ENCODE measurements around the gene GARIN6. TPM values are rescaled to one million over a fixed set of nuclear protein-coding genes. Genes with fewer than 3 reads are reported as not detected.

GARIN6 gene
- not detected for total RNA-seq
- long read RNA-seq: 0 reads

GRCh38 chr12:99647453-99647852, at the start of gene GARIN6:
GARIN6 (plus strand) TSS chr12:99647753; CDS start chr12:99648175, 422 bp downstream.
- no peak for TF ChIP-seq CTCF (IDR thresholded peaks at IDR 0.05)
- Histone ChIP-seq H3K27ac (no peak within 1 kb of the TSS), H3K27me3 (no peaks in the 10 kb centered on the region), H3K4me3 (no peak within 1 kb of the TSS), H3K4me1 (no peaks in the 10 kb centered on the region), H3K36me3 (no peaks in the 10 kb centered on the region), H3K9me3 (no peaks in the 10 kb centered on the region)
- DNase-seq: no peak
- ATAC-seq: peak; percentile 30
- intact Hi-C loops (cut with DNase I): no loop called here

DNA sequence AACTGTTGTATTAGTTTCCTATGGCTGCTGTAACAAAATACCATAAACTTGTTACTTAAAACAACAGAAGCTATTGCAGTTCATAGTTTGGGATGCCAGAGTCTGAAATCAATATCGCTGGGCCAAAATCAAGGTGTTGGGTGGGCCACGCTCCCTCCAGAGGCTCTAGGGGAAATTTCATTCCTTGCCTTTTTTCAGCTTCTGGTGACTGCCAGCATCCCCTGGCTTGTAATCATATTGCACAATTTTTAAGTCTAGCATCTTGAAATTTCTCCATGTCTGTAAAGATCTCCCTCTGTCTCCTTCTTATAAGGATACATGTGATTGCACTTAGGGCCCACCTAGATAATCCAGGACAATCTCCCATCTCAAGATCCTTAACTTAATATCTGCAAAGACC, 48.8 kb upstream of the GARIN6 start:
- Histone ChIP-seq H3K4me3 (no peak overlapping the region), H3K27ac (no peak overlapping the region), H3K9me3 (no peaks in the 10 kb centered on the region), H3K4me1 (no peaks in the 10 kb centered on the region), H3K36me3 (no peaks in the 10 kb centered on the region), H3K27me3 (no peaks in the 10 kb centered on the region)
- no peak for TF ChIP-seq CTCF (IDR thresholded peaks at IDR 0.05)
- ATAC-seq (no peak), DNase-seq (no peak)
- intact Hi-C loops (cut with DNase I): no loop called here

DNA sequence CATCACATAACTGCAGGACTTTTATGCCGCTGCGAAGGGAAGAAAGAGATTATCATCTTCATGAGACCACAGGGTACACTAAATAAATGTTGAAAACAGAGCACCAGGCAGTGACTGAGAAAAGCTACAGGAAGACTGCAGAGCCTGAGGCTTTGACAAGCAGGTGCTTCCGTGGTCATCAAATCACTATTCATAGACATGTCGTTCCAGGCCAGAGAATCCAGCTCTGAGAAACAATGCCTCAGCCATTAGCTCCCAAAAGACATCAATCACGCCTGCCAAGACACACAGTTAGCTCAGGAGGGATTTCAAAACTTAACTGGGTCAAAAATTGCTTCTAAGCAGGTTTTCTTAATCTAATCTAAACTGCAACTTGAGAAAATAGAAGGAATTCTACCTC, 47.2 kb upstream of the GARIN6 start:
- H3K4me3 ChIP-seq: no peak overlapping the region
- H3K36me3 ChIP-seq: no peaks in the 10 kb centered on the region
- intact Hi-C loops (cut with DNase I): no loop called here
- H3K27ac ChIP-seq: no peak overlapping the region
- no peak for TF ChIP-seq CTCF (IDR thresholded peaks at IDR 0.05)
- no peaks in the 10 kb centered on the region for H3K27me3 ChIP-seq
- no peak for DNase-seq
- H3K9me3 ChIP-seq: no peaks in the 10 kb centered on the region
- no peaks in the 10 kb centered on the region for H3K4me1 ChIP-seq
- ATAC-seq: no peak

DNA sequence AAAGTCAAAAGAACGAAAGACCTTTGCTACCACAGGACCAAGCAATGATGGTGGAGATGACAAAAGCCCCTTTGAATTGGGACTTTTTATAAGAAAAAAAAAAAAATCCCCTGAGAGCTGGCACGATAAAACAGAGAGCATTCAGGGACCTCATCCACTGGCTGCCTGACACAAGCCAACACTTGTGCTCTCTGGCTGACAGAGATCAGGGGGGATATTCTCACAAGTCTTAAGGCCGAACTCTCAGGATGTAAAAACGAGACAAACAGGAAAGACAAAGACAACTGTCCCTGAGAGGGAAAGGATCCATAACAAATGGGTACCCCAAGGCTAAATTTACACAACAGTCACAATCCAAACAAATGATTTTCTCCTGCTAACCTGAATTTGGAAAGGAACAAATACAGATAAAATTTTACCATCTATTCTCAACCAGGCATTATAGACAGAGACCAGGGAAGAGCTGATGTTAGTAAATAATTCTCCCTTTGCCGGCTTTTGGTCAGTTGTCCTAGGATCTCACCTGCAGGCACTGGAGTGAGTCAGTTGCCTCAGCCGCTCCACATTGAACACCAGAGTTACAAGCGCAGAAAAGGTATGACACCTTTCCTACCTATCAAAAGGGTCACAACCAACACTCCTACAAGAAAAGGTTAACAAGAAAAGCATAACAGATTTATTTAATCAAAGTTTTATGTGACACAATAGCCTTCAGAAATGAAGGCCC, 37.9 kb upstream of the GARIN6 start:
- Histone ChIP-seq H3K9me3 (no peaks in the 10 kb centered on the region), H3K27me3 (no peaks in the 10 kb centered on the region), H3K27ac (no peak overlapping the region), H3K4me1 (no peaks in the 10 kb centered on the region), H3K4me3 (no peak overlapping the region), H3K36me3 (no peaks in the 10 kb centered on the region)
- intact Hi-C loops (cut with DNase I): no loop called here
- no peak for TF ChIP-seq CTCF (IDR thresholded peaks at IDR 0.05)
- DNase-seq: no peak
- no peak for ATAC-seq

- no peak for ATAC-seq
- Histone ChIP-seq H3K27ac (no peak overlapping the region), H3K4me3 (no peak overlapping the region)
These were observed 36.4 kb upstream of the GARIN6 start for GRCh38 chr12:99611117-99611516.

More at GRCh38 chr12:99611117-99611516, 36.4 kb upstream of the GARIN6 start:
- no peaks in the 10 kb centered on the region for H3K27me3 ChIP-seq
- intact Hi-C loops (cut with DNase I): no loop called here
- H3K36me3 ChIP-seq: no peaks in the 10 kb centered on the region
- no peaks in the 10 kb centered on the region for H3K9me3 ChIP-seq
- H3K4me1 ChIP-seq: no peaks in the 10 kb centered on the region
- TF ChIP-seq CTCF (IDR thresholded peaks at IDR 0.05): no peak
- no peak for DNase-seq
